Prostate gland (tissue), 2 donors: ENCODE measurements around the gene EXTL1. TPM values are rescaled to one million over a fixed set of nuclear protein-coding genes. Genes with fewer than 3 reads are reported as not detected.

ENCODE experiments used
- DNase-seq: peaks from one replicate; pipeline ENCODE4 v3.0.0-alpha.2; 2019; ENCODE audit warnings: low spot score
- H3K27ac ChIP-seq, 2 donors: fragments of 200-600 bp; sonication (generic); 2 replicates each; pipeline ENCODE4 v1.5.1; 2017 to 2019
- H3K27me3 ChIP-seq: fragments of 200-600 bp; sonication (generic); replicated peaks from 2 replicates; pipeline ENCODE4 v1.5.1; 2019; ENCODE audit not compliant: insufficient read depth
- H3K36me3 ChIP-seq, 2 donors: fragments of 200-600 bp; sonication (generic); 1 replicate in 1 of 2; 2 replicates in 1 of 2; pipeline versions ENCODE4 v1.5.1 to v1.8.1; 2017 to 2019
- H3K4me1 ChIP-seq: fragments of 200-600 bp; sonication (generic); replicated peaks from 2 replicates; pipeline ENCODE4 v1.5.1; 2019
- H3K4me3 ChIP-seq, 2 donors: fragments of 200-600 bp; sonication (generic); 2 replicates each; pipeline ENCODE4 v1.5.1; 2017 to 2019
- H3K9me3 ChIP-seq: fragments of 200-600 bp; sonication (generic); 2 replicates; pipeline ENCODE4 v1.5.1; 2017
- CTCF ChIP-seq, 4 experiments: fragments of 200-600 bp in 2 of 4; fragments of 450-650 bp in 2 of 4; sonication (generic) in 2 of 4; IDR thresholded peaks; 1 replicate in 3 of 4; 2 replicates in 1 of 4; pipeline ENCODE4 v1.5.1; 2016 to 2019; ENCODE audit warnings: antibody characterized with exemption in 4 of 4, mild to moderate bottlenecking in 2 of 4, moderate library complexity in 2 of 4
- POLR2A ChIP-seq: fragments of 450-650 bp; IDR thresholded peaks from one replicate; pipeline ENCODE4 v1.6.1; 2016; ENCODE audit warnings: antibody characterized with exemption, mild to moderate bottlenecking
- POLR2AphosphoS5 ChIP-seq: sonication (generic); formaldehyde crosslinking; IDR thresholded peaks from one replicate; pipeline ENCODE4 v1.6.1; 2017; ENCODE audit warnings: antibody characterized with exemption
- WGBS: methylation state at CpG from one replicate; pipeline ENCODE4 v1.1.5; 2018; 5-methylcytosine and 5-hydroxymethylcytosine counted together
- intact Hi-C: fragments of 100-400 bp; cut with DNase I; formaldehyde crosslinking; loops from one replicate; pipeline ENCODE4 v1.14.2; 2022
- total RNA-seq, 2 donors: library from RNA; depleted of rRNA; stranded (reverse); fragments of >200 nt; gene quantifications; one replicate each; pipeline ENCODE4 v1.1.0, GENCODE V29; 2016

Gene EXTL1
- total RNA-seq, 2 donors from 2014 or later = 3.2 TPM; not detected in 1

DNA sequence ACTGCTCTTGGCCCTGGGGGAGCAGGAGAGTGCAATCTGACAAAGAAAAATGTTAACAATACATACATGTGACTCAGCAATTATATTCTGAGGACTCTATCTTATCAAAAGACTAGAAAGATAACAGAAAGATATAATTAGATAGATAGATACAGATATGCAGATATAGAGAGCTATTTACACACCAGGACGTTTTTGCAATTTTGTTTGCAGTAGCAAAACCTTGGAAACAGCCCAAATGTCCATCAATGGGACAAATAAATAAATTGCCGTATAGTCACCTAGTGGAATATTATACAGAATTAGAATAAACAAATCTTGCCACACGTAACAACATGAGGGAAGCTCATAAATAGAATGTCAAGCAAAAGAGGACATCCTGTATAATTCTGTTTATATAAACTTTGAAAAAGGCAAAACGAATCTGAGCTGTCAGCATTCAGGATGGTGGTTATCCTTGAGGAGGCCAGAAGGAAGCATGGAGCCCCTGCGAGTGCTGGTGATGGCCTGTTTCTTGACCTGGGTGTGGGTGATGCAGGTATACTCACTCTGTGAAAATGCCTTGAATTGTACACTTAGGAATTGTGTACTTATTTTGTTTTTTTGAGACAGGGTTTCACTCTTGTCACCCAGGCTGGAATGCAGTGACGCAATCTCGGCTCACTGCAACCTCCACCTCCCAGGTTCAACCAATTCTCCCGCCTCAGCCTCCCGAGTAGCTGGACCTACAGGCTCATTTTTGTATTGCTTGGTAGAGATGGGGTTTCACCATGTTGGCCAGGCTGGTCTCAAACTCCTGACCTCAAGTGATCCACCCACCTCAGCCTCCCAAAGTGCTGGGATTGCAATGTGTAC, 58.6 kb downstream of the EXTL1 start:
- H3K9me3 ChIP-seq = no peaks in the 10 kb centered on the region
- no peak for DNase-seq
- TF ChIP-seq CTCF (IDR thresholded peaks at IDR 0.05) (no peak), POLR2AphosphoS5 (peak; percentile 67)
- 65% methylated on average over 9 of the region's 9 CpGs for WGBS
- intact Hi-C loops = no loop called here
- H3K27me3 ChIP-seq = no peaks in the 10 kb centered on the region
- no peak overlapping the region for H3K27ac ChIP-seq
- H3K4me3 ChIP-seq = no peak overlapping the region
- H3K4me1 ChIP-seq = no peaks in the 10 kb centered on the region
- no peaks in the 10 kb centered on the region for H3K36me3 ChIP-seq

DNA sequence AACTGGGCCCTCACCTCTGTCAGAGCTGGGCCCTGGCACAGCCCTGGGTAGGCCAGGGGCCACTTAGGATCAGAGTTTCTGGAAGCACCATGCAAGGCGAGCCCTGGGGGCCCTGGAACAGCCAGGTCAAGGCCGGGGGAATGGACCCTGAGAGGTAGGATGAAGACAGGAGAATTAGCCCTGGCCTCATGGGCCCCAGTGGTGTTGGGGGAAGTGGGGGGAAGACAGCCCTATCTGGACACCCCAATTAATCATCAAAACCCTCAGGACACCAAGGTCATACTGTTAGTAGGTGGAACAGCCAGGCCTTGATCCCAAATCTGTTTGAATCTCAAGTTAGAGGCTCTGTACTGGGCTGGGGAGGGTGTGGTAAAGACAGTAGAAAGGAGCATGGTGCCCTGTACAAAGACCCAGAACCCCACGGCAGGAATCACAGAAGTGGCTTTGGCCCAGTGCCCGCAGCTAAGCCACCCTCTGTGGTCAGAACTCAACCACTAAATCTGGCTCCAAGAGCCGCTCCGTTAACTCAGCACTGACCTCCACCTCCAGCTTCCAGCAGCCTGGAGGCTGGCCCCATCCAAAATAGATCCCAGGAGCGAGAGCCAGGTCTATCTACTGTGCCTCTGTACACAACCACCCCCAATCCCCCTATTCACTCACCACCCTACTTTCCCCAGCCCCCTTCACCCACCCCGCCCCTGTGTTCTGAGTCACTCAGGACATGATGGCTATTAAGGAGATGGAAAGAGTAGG, 59.9 kb downstream of the EXTL1 start:
- TF ChIP-seq POLR2A (no peak), POLR2AphosphoS5 (no peak)
- no peak for DNase-seq
- Histone ChIP-seq H3K36me3 (no peaks in the 10 kb centered on the region), H3K4me3 (no peak overlapping the region), H3K9me3 (no peaks in the 10 kb centered on the region), H3K27ac (no peak overlapping the region), H3K27me3 (peaks cover 2% of the 10 kb centered on the region), H3K4me1 (no peaks in the 10 kb centered on the region)
- intact Hi-C loops = no loop called here
- 89% methylated on average over 8 of the region's 8 CpGs for WGBS

DNA sequence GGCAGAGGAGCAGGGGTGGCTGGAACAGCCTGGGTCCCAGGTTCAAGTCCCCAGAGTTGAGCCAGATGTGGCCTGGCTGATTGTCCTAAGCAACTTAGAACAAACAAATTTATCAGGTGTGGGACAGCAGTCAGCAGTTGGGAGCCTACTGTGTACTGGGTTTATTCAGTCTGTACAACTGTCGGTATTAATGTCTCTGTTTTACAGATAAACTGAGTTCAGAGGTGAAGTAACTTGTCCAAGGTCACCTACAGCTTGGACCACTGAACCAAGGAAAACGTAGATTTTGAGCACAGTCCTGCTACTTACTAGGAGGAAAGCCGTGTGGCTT, 60.4 kb downstream of the EXTL1 start:
- H3K27ac ChIP-seq = no peak overlapping the region
- H3K4me3 ChIP-seq = no peak overlapping the region
- TF ChIP-seq POLR2A = no peak
- no peak for TF ChIP-seq POLR2AphosphoS5
- no peak for TF ChIP-seq CTCF (IDR thresholded peaks at IDR 0.05)
- H3K27me3 ChIP-seq = peaks cover 2% of the 10 kb centered on the region
- WGBS = 92% methylated on average over 3 of the region's 3 CpGs
- DNase-seq = no peak
- no peaks in the 10 kb centered on the region for H3K4me1 ChIP-seq
- intact Hi-C loops = no loop called here
- no peaks in the 10 kb centered on the region for H3K9me3 ChIP-seq
- no peaks in the 10 kb centered on the region for H3K36me3 ChIP-seq

DNA sequence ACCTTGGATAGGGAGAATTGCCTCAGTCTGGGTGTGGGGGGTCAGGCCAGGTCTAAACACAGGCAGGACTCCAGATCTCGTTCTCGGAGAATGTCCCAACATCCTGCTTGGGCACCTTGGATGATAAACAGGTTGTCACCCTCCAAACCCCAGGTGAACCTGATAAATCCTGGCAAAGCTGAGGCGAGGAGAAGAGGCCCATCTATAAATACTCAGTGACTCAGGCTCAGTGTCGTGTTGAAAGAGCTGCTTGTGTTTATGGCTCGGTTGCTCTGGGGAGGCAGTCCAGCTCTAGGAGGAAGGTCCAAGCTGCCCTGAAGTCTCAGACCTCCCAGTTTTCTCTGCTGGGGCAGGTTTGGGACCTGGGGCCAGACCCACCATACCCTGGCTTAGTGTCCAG, 61.6 kb downstream of the EXTL1 start:
- H3K9me3 ChIP-seq = no peaks in the 10 kb centered on the region
- TF ChIP-seq POLR2AphosphoS5 = no peak
- TF ChIP-seq CTCF (IDR thresholded peaks at IDR 0.05) = no peak
- no peak for TF ChIP-seq POLR2A
- H3K27me3 ChIP-seq = peaks cover 2% of the 10 kb centered on the region
- no peaks in the 10 kb centered on the region for H3K4me1 ChIP-seq
- H3K4me3 ChIP-seq = no peak overlapping the region
- H3K36me3 ChIP-seq = no peaks in the 10 kb centered on the region
- H3K27ac ChIP-seq = no peak overlapping the region
- 39% methylated on average over 5 of the region's 5 CpGs for WGBS
- no peak for DNase-seq
- intact Hi-C loops = no loop called here

DNA sequence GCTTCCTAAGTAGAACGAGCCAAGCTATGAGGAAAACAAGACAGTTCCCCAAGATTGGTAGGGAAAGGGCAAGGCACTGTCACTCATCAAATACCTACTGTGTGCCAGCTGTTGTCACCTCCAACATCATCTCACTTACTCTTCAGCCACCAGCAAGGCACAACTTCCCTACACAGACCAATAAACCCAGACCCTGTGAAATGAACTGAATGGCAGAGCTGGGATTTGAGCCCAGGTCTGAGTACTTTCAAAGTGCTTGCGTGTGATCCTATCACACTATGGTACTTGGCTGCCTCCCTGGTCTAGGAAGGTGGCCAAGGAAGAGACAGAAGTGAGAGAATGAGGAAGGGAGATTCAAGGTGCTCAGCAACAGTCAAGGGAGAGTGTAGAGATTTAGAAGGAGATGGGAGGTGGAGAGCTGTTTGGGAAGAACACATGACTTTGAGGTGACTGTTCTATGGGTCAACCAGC, 62.6 kb downstream of the EXTL1 start:
- 26% methylated on average over 2 of the region's 2 CpGs for WGBS
- Histone ChIP-seq H3K4me3 (no peak overlapping the region), H3K9me3 (no peaks in the 10 kb centered on the region), H3K36me3 (no peaks in the 10 kb centered on the region), H3K27ac (no peak overlapping the region), H3K4me1 (no peaks in the 10 kb centered on the region), H3K27me3 (peaks cover 2% of the 10 kb centered on the region)
- no peak for TF ChIP-seq POLR2A
- TF ChIP-seq POLR2AphosphoS5 = peak; percentile 71
- no peak for TF ChIP-seq CTCF (IDR thresholded peaks at IDR 0.05)
- intact Hi-C loops = no loop called here
- peak; percentile 55 for DNase-seq
